ENCODE data around the gene AVEN. TPM values are rescaled to one million over a fixed set of nuclear protein-coding genes. Genes with fewer than 3 reads are reported as not detected.

AVEN gene
- total and polyA plus RNA-seq, 9 of the 15 experiments (the other 6 are each of a cell fraction or from before 2014, with no cell fraction given) = 1.5 to 6.4 (median 4.7) TPM

DNA sequence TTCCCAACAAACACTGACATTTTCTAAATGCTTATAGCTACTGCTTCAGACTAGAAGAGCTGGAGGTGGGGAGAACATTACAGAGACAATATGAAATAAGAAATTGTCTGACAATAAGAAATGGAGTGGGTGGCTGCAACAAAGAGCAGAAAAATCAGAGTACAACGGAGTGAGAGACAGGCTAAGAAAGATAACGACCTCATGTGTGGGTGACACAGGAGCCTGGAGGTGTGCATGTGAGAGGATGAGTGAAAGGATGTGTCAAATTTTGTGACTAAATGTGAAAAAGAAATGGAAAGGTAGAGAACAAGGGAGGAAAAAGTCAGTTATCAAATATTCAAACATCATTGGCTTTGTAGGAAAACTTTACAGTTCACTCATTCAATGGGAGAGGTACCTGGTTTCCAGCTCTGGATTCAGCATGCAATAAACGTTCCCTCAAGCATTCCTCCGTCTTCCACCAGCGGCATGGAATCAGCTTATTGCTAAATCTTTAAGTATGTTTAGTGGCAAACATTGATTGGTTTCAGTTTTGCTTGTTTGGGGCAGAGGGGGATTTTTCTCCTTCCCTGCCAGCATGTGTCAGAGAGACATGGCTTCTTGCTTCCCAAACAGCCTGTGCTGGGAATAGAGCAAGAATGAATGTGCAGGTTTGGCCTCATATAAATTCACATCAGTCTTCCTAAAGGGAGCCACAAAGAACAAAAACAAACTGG lies 174.5 kb downstream of the AVEN start:
- H4K20me1 ChIP-seq (replicated peaks; ENCODE audit: control insufficient read depth, insufficient read depth, low read length) = no peaks in the 10 kb centered on the region
- H3K36me3 ChIP-seq (ENCODE audit: control insufficient read depth, insufficient read depth, low read length) = no peaks in the 10 kb centered on the region
- no peaks in the 10 kb centered on the region for H3K79me2 ChIP-seq (ENCODE audit: control insufficient read depth, insufficient read depth, low read length)
- no peaks in the 10 kb centered on the region; a peak in 1 of 5 replicates for H3K27me3 ChIP-seq (ENCODE audit: control insufficient read depth in 2 of 2, insufficient read depth in 2 of 2, low read length in 2 of 2)
- no peaks in the 10 kb centered on the region for H3K4me1 ChIP-seq (replicated peaks in 1 of 2; ENCODE audit: control insufficient read depth in 2 of 2, insufficient read depth in 2 of 2, low read length in 2 of 2)
- no peak overlapping the region for H3K4me2 ChIP-seq (ENCODE audit: insufficient read depth, low read length)
- intact Hi-C loops (cut with micrococcal nuclease) = no loop called here
- ChIA-PET CTCF (ENCODE audit: low intra/inter-chr PET ratio) (no interaction called here), POLR2A (interaction anchor here (0.6 kb wide), 1 partner anchor 201 kb away, joined by 3 read pairs; no protein-coding TSS in a partner anchor)
- FAIRE-seq (no peak), ATAC-seq (no peak), DNase-seq (ENCODE audit: extremely low read depth in 1 of 4, low spot score in 3 of 4) (no peak)
- in situ Hi-C loops (cut with MboI) = no loop called here
- no peak overlapping the region for H2AFZ ChIP-seq (ENCODE audit: low read depth, low read length)
- no TSS peak for BruUV-seq (replicated peaks)
- TF ChIP-seq KLF13 (tag; IDR thresholded peaks at IDR 0.05; ENCODE audit: borderline replicate concordance, low read depth) = no peak
- no peak for TF ChIP-seq MECOM (CRISPR knock-in tag; IDR thresholded peaks at IDR 0.05)
- TF ChIP-seq, protein P1, sequence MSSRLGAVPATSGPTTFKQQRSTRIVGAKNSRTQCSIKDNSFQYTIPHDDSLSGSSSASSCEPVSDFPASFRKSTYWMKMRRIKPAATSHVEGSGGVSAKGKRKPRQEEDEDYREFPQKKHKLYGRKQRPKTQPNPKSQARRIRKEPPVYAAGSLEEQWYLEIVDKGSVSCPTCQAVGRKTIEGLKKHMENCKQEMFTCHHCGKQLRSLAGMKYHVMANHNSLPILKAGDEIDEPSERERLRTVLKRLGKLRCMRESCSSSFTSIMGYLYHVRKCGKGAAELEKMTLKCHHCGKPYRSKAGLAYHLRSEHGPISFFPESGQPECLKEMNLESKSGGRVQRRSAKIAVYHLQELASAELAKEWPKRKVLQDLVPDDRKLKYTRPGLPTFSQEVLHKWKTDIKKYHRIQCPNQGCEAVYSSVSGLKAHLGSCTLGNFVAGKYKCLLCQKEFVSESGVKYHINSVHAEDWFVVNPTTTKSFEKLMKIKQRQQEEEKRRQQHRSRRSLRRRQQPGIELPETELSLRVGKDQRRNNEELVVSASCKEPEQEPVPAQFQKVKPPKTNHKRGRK (tag; IDR thresholded peaks at IDR 0.05) = no peak
- no peak for TF ChIP-seq HMG20B (CRISPR knock-in tag; IDR thresholded peaks at IDR 0.05)
- TF ChIP-seq MYC (IDR thresholded peaks at IDR 0.05; ENCODE audit: low read depth, low read length) = no peak
- no peak for TF ChIP-seq MYC (CRISPR knock-in tag; IDR thresholded peaks at IDR 0.05; ENCODE audit: borderline replicate concordance, low read depth)
- no peak for TF ChIP-seq ELF4 (CRISPR knock-in tag; IDR thresholded peaks at IDR 0.05)
- no peak for TF ChIP-seq POLR2AphosphoS2 (IDR thresholded peaks at IDR 0.05; ENCODE audit: low read length)
- TF ChIP-seq, protein P2, sequence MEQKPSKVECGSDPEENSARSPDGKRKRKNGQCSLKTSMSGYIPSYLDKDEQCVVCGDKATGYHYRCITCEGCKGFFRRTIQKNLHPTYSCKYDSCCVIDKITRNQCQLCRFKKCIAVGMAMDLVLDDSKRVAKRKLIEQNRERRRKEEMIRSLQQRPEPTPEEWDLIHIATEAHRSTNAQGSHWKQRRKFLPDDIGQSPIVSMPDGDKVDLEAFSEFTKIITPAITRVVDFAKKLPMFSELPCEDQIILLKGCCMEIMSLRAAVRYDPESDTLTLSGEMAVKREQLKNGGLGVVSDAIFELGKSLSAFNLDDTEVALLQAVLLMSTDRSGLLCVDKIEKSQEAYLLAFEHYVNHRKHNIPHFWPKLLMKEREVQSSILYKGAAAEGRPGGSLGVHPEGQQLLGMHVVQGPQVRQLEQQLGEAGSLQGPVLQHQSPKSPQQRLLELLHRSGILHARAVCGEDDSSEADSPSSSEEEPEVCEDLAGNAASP (IDR thresholded peaks at IDR 0.05) = no peak
- no peak for TF ChIP-seq TCFL5 (CRISPR knock-in tag; conservative IDR thresholded peaks at IDR 0.05)
- no peak for TF ChIP-seq BHLHE40 (IDR thresholded peaks at IDR 0.05; ENCODE audit: low read length)
- TF ChIP-seq KLF1 (tag; IDR thresholded peaks at IDR 0.05) = no peak
- TF ChIP-seq IRF2 (CRISPR knock-in tag; IDR thresholded peaks at IDR 0.05) = no peak
- no peak for TF ChIP-seq TFE3 (CRISPR knock-in tag; IDR thresholded peaks at IDR 0.05)
- no peak for TF ChIP-seq SMAD3 (CRISPR knock-in tag; conservative IDR thresholded peaks at IDR 0.05)
- no peaks in the 10 kb centered on the region for H3K9me1 ChIP-seq (ENCODE audit: control insufficient read depth, insufficient read depth, low read length)
- no peak overlapping the region for H3K4me3 ChIP-seq
- H3K27ac ChIP-seq (ENCODE audit: extremely low read depth, low read depth, low read length) = no peak overlapping the region
- no peak overlapping the region for H3K9ac ChIP-seq (ENCODE audit: insufficient read depth in 1 of 2, low read depth in 2 of 2, low read length in 2 of 2)
- no peaks in the 10 kb centered on the region for H3K9me3 ChIP-seq (replicated peaks; ENCODE audit: control insufficient read depth, insufficient read depth, low read depth, low read length)
- WGBS (ENCODE audit: insufficient coverage, low coverage, missing lambda C conversion rate) = 0% methylated on average over 5 of the region's 5 CpGs
